Activated CD4-positive, alpha-beta T cell treated with anti-CD3 and anti-CD28 coated beads, Interleukin-2, amount 10 ng/mL, durations not matched to agents 7 days and 5 days (primary cell): ENCODE data around the gene FBXL14. TPM values are rescaled to one million over a fixed set of nuclear protein-coding genes. Genes with fewer than 3 reads are reported as not detected.

Experiments
- CTCF ChIA-PET: fragments of 350-600 bp; sonication (Branson Sonifier 250); formaldehyde crosslinking; loops from one replicate; lab custom pipeline; 2021; ENCODE audit warnings: antibody characterized with exemption; lab: Charles Lee
- POLR2A ChIA-PET: fragments of 350-600 bp; sonication (Branson Sonifier 250); formaldehyde crosslinking; loops from one replicate; lab custom pipeline; 2021; ENCODE audit warnings: antibody characterized with exemption; lab: Charles Lee
- DNase-seq: peaks from one replicate; pipeline ENCODE4 v3.0.0-alpha.2; 2020
- H3K27ac Mint-ChIP-seq: one replicate; pipeline ENCODE4 v1.8.0; 2021; ENCODE audit warnings: mild to moderate bottlenecking, moderate library complexity, mixed read lengths
- H3K27me3 Mint-ChIP-seq: one replicate; pipeline ENCODE4 v1.8.0; 2021; ENCODE audit warnings: mixed read lengths
- H3K36me3 Mint-ChIP-seq: one replicate; pipeline ENCODE4 v1.8.0; 2021; ENCODE audit warnings: low read depth, mixed read lengths
- H3K4me1 Mint-ChIP-seq: one replicate; pipeline ENCODE4 v1.8.0; 2021; ENCODE audit warnings: mixed read lengths
- H3K4me3 Mint-ChIP-seq: one replicate; pipeline ENCODE4 v1.8.0; 2021; ENCODE audit warnings: mild to moderate bottlenecking, moderate library complexity, mixed read lengths
- H3K9me3 Mint-ChIP-seq: one replicate; pipeline ENCODE4 v1.8.0; 2021; ENCODE audit warnings: mixed read lengths
- total RNA-seq, 2 experiments: library from RNA; stranded (reverse); gene quantifications; one replicate each; pipeline ENCODE4 v1.2.3, GENCODE V29; 2021

FBXL14 gene
- total RNA-seq = 10 to 100 TPM; 24.3 to 26.4 TPM

DNA sequence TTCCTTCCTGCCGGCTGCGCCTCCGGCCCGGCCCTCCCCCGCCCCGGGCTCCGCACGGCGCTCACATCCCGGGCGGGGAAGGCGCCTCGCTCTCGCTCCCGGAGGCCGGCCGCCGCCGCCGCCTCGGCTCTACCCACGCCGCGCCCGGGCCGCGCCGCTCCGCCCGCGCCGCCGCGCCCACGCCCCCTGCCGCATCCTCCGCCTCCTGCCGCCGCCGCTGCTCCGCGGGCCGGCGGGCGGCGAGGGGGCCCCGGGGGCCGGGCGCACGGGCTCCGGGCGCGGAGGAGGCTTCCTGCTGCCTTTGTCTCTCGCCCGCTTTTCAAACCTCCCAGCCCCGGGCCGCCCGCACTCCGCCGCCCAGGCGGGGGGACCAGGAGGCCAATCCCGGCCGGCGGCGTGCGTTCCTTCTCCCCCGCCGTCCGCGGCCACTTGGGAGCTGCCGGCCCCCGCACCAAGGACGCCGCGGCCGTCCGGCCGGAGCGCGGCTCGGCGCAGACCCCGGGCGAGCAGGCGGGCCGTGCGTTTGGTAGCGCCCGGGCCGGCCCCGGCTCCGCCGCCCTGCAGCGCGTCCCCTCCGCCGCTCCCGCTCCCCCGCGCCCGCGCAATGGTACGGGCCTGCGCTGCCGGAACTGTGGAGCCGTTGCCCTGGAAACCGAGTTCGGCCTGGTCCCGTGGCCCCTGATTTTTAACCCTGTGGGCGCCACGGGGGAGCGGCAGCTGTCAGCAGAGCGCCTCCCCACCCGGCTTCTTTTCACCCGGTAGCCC lies at the start of gene FBXL14:
Gene FBXL14, minus strand, starts transcription at position 321 of the 765 bp plus-strand sequence. CDS start 515 bp downstream, outside the sequence.
- Mint-ChIP-seq H3K4me1 (peaks cover 43% of the 10 kb centered on the region), H3K4me3 (peak within 1 kb of the TSS; percentile 96), H3K36me3 (peaks cover 29% of the 10 kb centered on the region), H3K27ac (peak within 1 kb of the TSS; percentile 91), H3K27me3 (no peaks in the 10 kb centered on the region), H3K9me3 (no peaks in the 10 kb centered on the region)
- DNase-seq = peak; percentile 93
- ChIA-PET CTCF (interaction anchor here (1.9 to 4.0 kb wide), 2 partner anchors 9 to 476 kb away, joined by 11 to 19 read pairs; no protein-coding TSS in a partner anchor), POLR2A (no interaction called here)

DNA sequence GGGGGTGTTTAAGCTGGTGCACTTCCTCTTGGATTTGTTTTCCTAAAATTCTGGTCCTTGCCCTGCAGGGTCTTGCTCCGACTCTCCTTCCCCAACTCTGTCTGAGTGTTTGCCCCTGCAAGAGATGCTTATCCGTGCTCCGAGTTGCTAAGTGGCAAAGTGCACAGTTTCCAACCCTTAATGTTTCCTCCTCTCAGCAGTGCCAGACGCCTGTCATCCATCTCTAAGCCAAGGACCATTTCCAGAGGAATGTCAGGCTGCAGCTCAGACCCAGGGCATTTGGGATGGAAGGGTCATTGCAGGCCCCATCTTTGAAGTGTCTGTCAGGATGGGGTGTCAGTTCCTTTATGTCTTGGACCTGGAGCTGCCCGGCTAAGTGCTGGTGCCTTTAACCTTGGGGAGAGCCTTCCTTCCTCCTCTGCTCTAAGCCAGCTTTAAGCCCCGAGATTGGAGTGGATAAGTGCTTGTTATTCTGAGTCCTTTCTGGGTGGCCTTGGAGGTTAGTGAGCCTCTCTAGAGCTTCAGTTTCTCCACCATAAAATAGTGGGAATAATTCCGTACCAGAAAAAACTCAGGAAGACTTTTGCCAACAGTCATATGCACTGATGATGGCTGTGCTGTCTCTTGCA lies 49.6 kb upstream of the FBXL14 start:
- no peak overlapping the region for H3K4me3 Mint-ChIP-seq
- ChIA-PET POLR2A (no interaction called here), CTCF (interaction anchor here (1.0 to 1.8 kb wide), 3 partner anchors 9 to 147 kb away, joined by 3 to 7 read pairs (median 4); no protein-coding TSS in a partner anchor)
- no peak for DNase-seq
- H3K36me3 Mint-ChIP-seq = no peaks in the 10 kb centered on the region
- H3K27me3 Mint-ChIP-seq = peaks cover 16% of the 10 kb centered on the region
- no peak overlapping the region for H3K27ac Mint-ChIP-seq
- H3K9me3 Mint-ChIP-seq = no peaks in the 10 kb centered on the region
- peaks cover 13% of the 10 kb centered on the region for H3K4me1 Mint-ChIP-seq

- H3K36me3 Mint-ChIP-seq = no peaks in the 10 kb centered on the region
- no peak overlapping the region for H3K4me3 Mint-ChIP-seq
- no peak overlapping the region for H3K27ac Mint-ChIP-seq
- H3K27me3 Mint-ChIP-seq = peaks cover 6% of the 10 kb centered on the region
- peaks cover 13% of the 10 kb centered on the region for H3K4me1 Mint-ChIP-seq
- H3K9me3 Mint-ChIP-seq = no peaks in the 10 kb centered on the region
- POLR2A ChIA-PET = no interaction called here
- DNase-seq = no peak
- CTCF ChIA-PET = interaction anchor here (1.1 to 1.8 kb wide), 2 partner anchors 8 to 148 kb away, joined by 3 to 4 read pairs; no protein-coding TSS in a partner anchor
Observed at GRCh38 chr12:1643043-1643442, 48.7 kb upstream of the FBXL14 start.

DNA sequence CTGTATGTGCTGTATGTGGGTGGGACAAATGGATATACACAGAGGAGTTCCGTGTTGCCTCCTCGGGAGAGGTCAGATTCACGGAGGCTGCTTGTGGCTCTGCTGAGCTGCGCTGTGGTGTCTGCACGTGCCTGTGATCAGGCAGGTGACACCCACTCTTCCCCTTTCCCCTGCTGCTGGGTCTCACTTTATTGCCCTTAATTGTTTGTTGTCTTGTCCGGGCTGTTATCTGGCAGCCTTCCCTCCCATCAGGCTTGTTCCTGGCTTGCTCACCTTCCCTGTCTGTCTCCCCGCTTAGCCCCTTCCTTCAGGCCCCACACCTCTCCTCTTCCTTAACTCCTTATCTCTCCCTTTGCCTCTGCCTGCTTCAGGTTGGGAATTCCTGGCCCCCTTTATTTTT lies 48.1 kb upstream of the FBXL14 start:
- Mint-ChIP-seq H3K4me3 (no peak overlapping the region), H3K27me3 (peaks cover 6% of the 10 kb centered on the region), H3K9me3 (no peaks in the 10 kb centered on the region), H3K4me1 (peaks cover 13% of the 10 kb centered on the region), H3K27ac (peak overlapping the region; percentile 52), H3K36me3 (no peaks in the 10 kb centered on the region)
- DNase-seq = no peak
- POLR2A ChIA-PET = no interaction called here
- CTCF ChIA-PET = no interaction called here

DNA sequence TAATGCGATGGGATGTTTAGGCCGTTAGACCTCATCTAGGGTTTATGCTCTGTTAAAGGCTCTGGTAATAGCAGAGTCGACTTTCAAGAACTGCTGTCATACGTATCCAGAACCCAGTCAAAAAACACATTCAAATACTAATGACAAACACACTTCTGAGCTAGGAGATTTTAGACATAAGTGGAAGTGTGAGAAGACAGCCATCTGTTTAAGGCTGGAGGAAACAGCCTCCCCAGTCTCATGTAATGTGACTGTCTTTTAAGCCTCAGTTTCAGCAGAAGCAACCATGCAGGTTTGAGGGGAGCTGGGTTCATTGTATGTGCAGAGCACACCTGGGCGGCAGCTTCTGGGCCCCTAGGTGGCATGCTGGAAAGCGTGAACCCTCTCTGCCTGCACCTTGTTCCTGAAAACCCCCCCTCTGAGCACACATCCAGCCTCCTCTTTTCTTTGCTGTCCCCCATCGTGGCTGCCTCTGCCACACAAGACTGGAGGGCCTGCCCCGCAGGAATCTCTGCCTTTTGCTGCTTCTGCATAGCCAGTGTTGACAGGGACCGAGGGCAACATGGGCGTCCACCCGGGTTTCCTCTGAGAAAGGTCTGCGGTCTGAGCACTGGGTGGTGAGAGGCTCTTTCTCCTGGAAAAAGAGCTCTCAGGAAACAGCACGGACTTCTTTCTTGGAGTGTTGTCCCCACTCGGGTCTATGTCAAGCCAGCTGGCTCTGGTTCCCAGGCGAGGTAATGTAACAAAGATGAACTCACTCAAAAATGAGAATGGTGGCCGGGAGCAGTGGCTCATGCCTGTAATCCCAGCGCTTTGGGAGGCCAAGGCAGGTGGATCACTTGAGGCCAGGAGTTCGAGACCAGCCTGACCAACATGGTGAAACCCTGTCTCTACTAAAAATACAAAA lies 46.2 kb upstream of the FBXL14 start:
- DNase-seq = no peak
- Mint-ChIP-seq H3K4me3 (no peak overlapping the region), H3K36me3 (no peaks in the 10 kb centered on the region), H3K9me3 (no peaks in the 10 kb centered on the region), H3K27ac (no peak overlapping the region), H3K4me1 (peaks cover 9% of the 10 kb centered on the region), H3K27me3 (peaks cover 9% of the 10 kb centered on the region)
- POLR2A ChIA-PET = no interaction called here
- CTCF ChIA-PET = no interaction called here

DNA sequence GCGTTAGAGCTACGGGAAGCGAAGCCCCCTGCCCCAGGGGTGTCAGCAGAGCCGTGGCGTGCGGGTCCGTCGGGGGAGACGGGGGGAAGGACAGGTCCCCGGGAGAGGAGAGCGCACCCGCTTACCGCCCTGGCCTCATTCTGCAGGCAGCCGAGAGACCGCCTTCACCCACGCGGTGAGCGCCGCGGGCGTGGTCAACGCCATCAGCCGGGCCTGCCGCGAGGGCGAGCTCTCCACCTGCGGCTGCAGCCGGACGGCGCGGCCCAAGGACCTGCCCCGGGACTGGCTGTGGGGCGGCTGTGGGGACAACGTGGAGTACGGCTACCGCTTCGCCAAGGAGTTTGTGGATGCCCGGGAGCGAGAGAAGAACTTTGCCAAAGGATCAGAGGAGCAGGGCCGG lies 45.2 kb upstream of the FBXL14 start:
- H3K4me1 Mint-ChIP-seq = no peaks in the 10 kb centered on the region
- H3K27me3 Mint-ChIP-seq = peaks cover 18% of the 10 kb centered on the region
- H3K4me3 Mint-ChIP-seq = no peak overlapping the region
- no peaks in the 10 kb centered on the region for H3K9me3 Mint-ChIP-seq
- CTCF ChIA-PET = interaction anchor here (2.0 kb wide), 1 partner anchor 151 kb away, joined by 7 read pairs; no protein-coding TSS in a partner anchor
- H3K27ac Mint-ChIP-seq = no peak overlapping the region
- POLR2A ChIA-PET = no interaction called here
- DNase-seq = no peak
- H3K36me3 Mint-ChIP-seq = no peaks in the 10 kb centered on the region

- H3K36me3 Mint-ChIP-seq = no peaks in the 10 kb centered on the region
- H3K27ac Mint-ChIP-seq = no peak overlapping the region
- no peaks in the 10 kb centered on the region for H3K9me3 Mint-ChIP-seq
- ChIA-PET POLR2A (no interaction called here), CTCF (interaction anchor here (2.0 kb wide), 1 partner anchor 153 kb away, joined by 7 read pairs; no protein-coding TSS in a partner anchor)
- no peak for DNase-seq
- H3K4me3 Mint-ChIP-seq = no peak overlapping the region
- H3K27me3 Mint-ChIP-seq = peaks cover 25% of the 10 kb centered on the region
- H3K4me1 Mint-ChIP-seq = no peaks in the 10 kb centered on the region
Observed at GRCh38 chr12:1638203-1638602, 43.8 kb upstream of the FBXL14 start.

GRCh38 chr12:1635301-1636095 lies 41.1 kb upstream of the FBXL14 start:
- Mint-ChIP-seq H3K36me3 (no peaks in the 10 kb centered on the region), H3K4me1 (peaks cover 10% of the 10 kb centered on the region), H3K27me3 (peaks cover 49% of the 10 kb centered on the region), H3K27ac (no peak overlapping the region), H3K4me3 (no peak overlapping the region), H3K9me3 (no peaks in the 10 kb centered on the region)
- CTCF ChIA-PET = interaction anchor here (0.7 to 2.3 kb wide), 21 partner anchors 8 to 517 kb away, joined by 3 to 16 read pairs (median 4); no protein-coding TSS in a partner anchor
- DNase-seq = no peak
- POLR2A ChIA-PET = no interaction called here

DNA sequence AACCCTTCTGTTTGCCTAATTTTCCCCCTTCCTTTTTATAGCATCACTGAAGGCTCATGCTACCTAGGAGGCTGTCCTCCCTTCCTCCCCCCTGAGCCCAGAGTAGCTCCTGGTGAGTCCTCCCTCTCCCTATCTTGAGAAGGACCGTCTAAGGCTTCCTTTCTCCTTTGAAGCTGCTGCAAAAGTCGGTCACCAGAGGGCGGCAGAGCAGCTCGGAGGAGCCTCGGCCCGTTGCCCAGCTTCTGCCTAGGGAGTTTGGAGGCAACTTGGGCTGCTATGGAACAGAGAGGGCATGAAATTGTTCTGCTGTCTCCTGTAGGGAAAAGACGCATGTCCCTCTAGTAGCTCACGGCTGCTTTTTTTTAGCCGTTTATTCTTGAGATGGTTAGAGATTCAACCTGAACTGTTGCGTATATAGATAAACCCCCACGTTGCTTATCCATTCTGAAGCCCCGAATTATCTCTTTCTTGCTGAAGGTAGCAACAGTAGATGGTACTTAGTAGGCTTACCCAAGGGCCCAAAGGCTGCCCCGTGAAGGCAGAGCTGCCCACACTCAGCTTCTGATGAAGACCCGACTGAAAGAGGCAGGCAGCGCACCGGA lies 40.3 kb upstream of the FBXL14 start:
- H3K4me3 Mint-ChIP-seq = no peak overlapping the region
- peaks cover 10% of the 10 kb centered on the region for H3K4me1 Mint-ChIP-seq
- ChIA-PET POLR2A (no interaction called here), CTCF (interaction anchor here (0.6 to 2.3 kb wide), 19 partner anchors 8 to 863 kb away, joined by 3 to 16 read pairs (median 4); no protein-coding TSS in a partner anchor)
- peaks cover 53% of the 10 kb centered on the region for H3K27me3 Mint-ChIP-seq
- no peaks in the 10 kb centered on the region for H3K36me3 Mint-ChIP-seq
- H3K27ac Mint-ChIP-seq = no peak overlapping the region
- H3K9me3 Mint-ChIP-seq = no peaks in the 10 kb centered on the region
- peak; percentile 67 for DNase-seq

DNA sequence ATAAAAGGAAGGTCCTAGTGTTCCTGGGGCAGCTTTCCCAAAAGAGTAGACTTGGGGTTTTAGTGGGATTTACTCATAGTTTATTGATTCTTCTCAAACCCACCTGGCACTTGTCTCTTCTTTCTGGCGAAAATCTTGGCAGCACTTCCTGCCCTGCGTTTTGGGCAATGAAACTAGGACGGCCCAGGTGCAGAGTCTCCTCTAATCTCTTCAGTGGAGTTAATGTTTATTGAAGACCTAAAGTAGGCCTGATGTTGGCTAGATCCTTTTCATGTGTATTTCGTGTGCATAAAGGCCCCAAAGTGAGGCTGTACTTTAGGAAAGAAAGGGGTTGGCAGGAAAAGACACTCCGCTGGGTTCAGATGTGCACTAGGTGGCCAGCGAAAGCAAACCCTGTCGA lies 39.8 kb upstream of the FBXL14 start:
- H3K27me3 Mint-ChIP-seq = peaks cover 59% of the 10 kb centered on the region
- no peak overlapping the region for H3K4me3 Mint-ChIP-seq
- no peaks in the 10 kb centered on the region for H3K9me3 Mint-ChIP-seq
- ChIA-PET POLR2A (no interaction called here), CTCF (interaction anchor here (0.6 to 2.3 kb wide), 17 partner anchors 9 to 862 kb away, joined by 3 to 16 read pairs (median 4); no protein-coding TSS in a partner anchor)
- H3K27ac Mint-ChIP-seq = no peak overlapping the region
- DNase-seq = no peak
- peaks cover 14% of the 10 kb centered on the region for H3K4me1 Mint-ChIP-seq
- no peaks in the 10 kb centered on the region for H3K36me3 Mint-ChIP-seq

- Mint-ChIP-seq H3K36me3 (no peaks in the 10 kb centered on the region), H3K4me3 (no peak overlapping the region), H3K27ac (no peak overlapping the region), H3K4me1 (peaks cover 18% of the 10 kb centered on the region), H3K27me3 (peaks cover 66% of the 10 kb centered on the region), H3K9me3 (no peaks in the 10 kb centered on the region)
- DNase-seq = no peak
- ChIA-PET POLR2A (interaction anchor here (0.7 kb wide), 1 partner anchor 11 kb away, joined by 3 read pairs; no protein-coding TSS in a partner anchor), CTCF (interaction anchor here (0.6 to 1.0 kb wide), 2 partner anchors 10 to 30 kb away, joined by 3 read pairs; no protein-coding TSS in a partner anchor)
Observed at GRCh38 chr12:1633459-1633858, 39.1 kb upstream of the FBXL14 start.
